Stimulated activated naive CD8-positive, alpha-beta T cell treated with anti-CD3 and anti-CD28 coated beads, Interleukin-15, amount 100 ng/mL, for 72 hours (primary cell): ENCODE data around the gene SCN5A.

ENCODE experiments used
- ATAC-seq: fragments of 150-1000 bp; cut with Tn5 transposase; 2 replicates; pipeline ENCODE4 v1.10.0; 2021; ENCODE audit warnings: mild to moderate bottlenecking, moderate library complexity
- DNase-seq, 2 donors: peaks; one replicate each; pipeline ENCODE4 v3.0.0; 2021 to 2022
- H3K27ac Mint-ChIP-seq, 2 donors: one replicate each; pipeline ENCODE4 v1.8.0; 2022; ENCODE audit warnings: mild to moderate bottlenecking in 2 of 2, mixed read lengths in 2 of 2, moderate library complexity in 2 of 2
- H3K27me3 Mint-ChIP-seq: one replicate; pipeline ENCODE4 v1.8.0; 2022; ENCODE audit warnings: mixed read lengths
- H3K4me1 Mint-ChIP-seq: one replicate; pipeline ENCODE4 v1.8.0; 2022; ENCODE audit warnings: mild to moderate bottlenecking, mixed read lengths
- H3K4me3 Mint-ChIP-seq, 2 donors: one replicate each; pipeline ENCODE4 v1.8.0; 2022; ENCODE audit warnings: mild to moderate bottlenecking in 2 of 2, mixed read lengths in 2 of 2, moderate library complexity in 1 of 2
- H3K9me3 Mint-ChIP-seq, 2 donors: one replicate each; pipeline ENCODE4 v1.8.0; 2022; ENCODE audit warnings: mixed read lengths in 2 of 2

The SCN5A gene

DNA sequence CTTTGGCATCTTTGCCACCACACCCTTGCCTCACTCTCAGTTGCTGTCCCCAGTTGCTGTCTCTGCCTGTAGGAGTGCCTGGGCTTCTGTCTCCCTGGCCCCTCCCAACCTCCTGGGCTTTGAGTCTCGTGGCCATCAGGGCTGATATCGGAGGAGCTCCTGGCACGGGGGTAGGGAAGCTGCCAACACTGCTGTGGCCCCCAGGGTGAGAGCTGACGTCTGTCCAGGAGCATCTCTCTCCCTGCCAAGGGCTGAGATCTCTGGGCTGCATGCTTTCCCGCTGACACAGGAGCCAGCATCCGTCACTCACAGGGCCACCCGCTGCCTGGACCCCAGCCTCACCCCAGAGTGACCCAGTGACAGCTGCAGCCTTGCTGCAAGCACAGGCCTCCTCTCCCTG, 105.9 kb downstream of the SCN5A start:
- Mint-ChIP-seq H3K4me3 (no peak overlapping the region), H3K9me3 (no peaks in the 10 kb centered on the region), H3K27me3 (peaks cover 11% of the 10 kb centered on the region), H3K4me1 (no peaks in the 10 kb centered on the region), H3K27ac (no peak overlapping the region)
- DNase-seq (no peak), ATAC-seq (no peak)

GRCh38 chr3:38542401-38543298, 106.8 kb downstream of the SCN5A start:
- DNase-seq (no peak), ATAC-seq (no peak)
- no peaks in the 10 kb centered on the region for H3K9me3 Mint-ChIP-seq
- H3K4me1 Mint-ChIP-seq, result no peaks in the 10 kb centered on the region
- peaks cover 11% of the 10 kb centered on the region for H3K27me3 Mint-ChIP-seq
- no peak overlapping the region for H3K4me3 Mint-ChIP-seq
- H3K27ac Mint-ChIP-seq, result peak overlapping the region in 1 of 2 donors; percentile 35

DNA sequence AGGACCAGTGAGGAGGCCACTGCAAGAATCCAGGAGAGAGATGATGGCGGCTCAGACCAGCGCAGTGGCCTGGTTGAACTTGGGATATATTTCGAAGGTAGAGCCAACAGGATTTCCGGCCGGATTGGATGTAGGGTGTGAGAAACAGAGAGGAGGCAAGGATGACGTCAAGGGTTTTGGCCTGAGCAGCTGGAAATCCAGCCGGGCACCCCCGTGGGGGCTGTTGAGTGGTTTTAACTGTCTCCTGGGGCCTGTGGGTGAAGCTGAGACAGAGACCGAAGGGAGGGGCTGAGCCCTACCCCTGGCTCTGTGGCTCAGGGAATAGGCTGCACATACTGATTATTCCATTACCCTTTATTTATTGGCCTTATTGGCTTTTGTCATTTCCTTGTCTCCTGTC, 107.7 kb downstream of the SCN5A start:
- H3K4me1 Mint-ChIP-seq, result no peaks in the 10 kb centered on the region
- DNase-seq (no peak), ATAC-seq (no peak)
- H3K27me3 Mint-ChIP-seq, result peaks cover 11% of the 10 kb centered on the region
- no peak overlapping the region for H3K4me3 Mint-ChIP-seq
- H3K27ac Mint-ChIP-seq, result peak overlapping the region in 1 of 2 donors; percentile 51
- H3K9me3 Mint-ChIP-seq, result no peaks in the 10 kb centered on the region

- ATAC-seq (peak; percentile 32), DNase-seq (no peak)
- H3K27ac Mint-ChIP-seq, result peak overlapping the region in 1 of 2 donors; percentile 79
- H3K4me1 Mint-ChIP-seq, result peaks cover 7% of the 10 kb centered on the region
- no peaks in the 10 kb centered on the region for H3K27me3 Mint-ChIP-seq
- H3K4me3 Mint-ChIP-seq, result no peak overlapping the region
- no peaks in the 10 kb centered on the region for H3K9me3 Mint-ChIP-seq
Measured at GRCh38 chr3:38538773-38539353, 110.6 kb downstream of the SCN5A start.

DNA sequence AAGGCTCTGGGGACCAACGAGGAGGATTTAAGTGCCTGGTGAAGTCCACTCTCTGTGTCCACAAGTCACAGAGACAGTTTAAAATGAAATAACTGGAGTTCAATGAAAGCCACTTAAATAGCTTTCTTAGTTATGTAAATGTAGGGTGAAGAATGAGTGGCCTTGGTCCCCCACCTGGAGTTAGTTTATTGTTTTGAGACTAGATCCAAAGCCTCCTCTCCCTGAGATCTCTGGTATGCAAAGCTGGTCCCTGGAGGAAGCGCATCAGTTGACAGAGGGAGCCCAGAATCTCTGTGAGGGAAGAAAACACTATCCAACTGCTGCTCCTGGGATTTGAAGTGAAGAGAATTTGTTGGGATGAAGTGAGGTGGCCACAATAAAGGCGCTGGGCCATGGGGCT, 112.8 kb downstream of the SCN5A start:
- Mint-ChIP-seq H3K27me3 (no peaks in the 10 kb centered on the region), H3K4me3 (no peak overlapping the region), H3K27ac (peak overlapping the region in 1 of 2 donors; percentile 44), H3K9me3 (no peaks in the 10 kb centered on the region), H3K4me1 (peaks cover 7% of the 10 kb centered on the region)
- DNase-seq, result no peak
- ATAC-seq, result no peak

- ATAC-seq, result no peak
- Mint-ChIP-seq H3K27me3 (no peaks in the 10 kb centered on the region), H3K4me1 (peaks cover 7% of the 10 kb centered on the region), H3K27ac (no peak overlapping the region), H3K9me3 (no peaks in the 10 kb centered on the region), H3K4me3 (no peak overlapping the region)
- no peak for DNase-seq
Measured at GRCh38 chr3:38534604-38535003, 114.9 kb downstream of the SCN5A start.

DNA sequence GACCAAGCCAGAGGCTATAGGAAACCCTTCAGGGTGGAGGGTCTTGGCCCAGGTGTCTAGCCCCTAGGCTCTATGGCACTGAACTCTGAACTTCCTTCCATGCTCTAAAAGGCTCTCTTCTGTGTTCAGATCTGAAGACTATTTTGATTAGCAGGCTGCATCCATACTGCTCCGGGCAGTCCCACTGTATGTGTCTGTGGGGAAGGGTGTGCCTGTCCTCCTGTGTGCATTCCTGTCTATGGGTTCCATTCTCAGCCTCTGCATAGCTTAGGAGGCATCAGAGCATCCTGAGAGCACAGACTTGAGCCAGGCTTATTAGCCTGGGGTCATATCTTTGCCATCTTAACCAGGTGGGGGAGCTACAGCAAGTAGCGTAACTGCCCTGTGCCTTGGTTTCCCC, 115.3 kb downstream of the SCN5A start:
- peaks cover 7% of the 10 kb centered on the region for H3K4me1 Mint-ChIP-seq
- H3K4me3 Mint-ChIP-seq, result no peak overlapping the region
- DNase-seq (no peak), ATAC-seq (no peak)
- H3K9me3 Mint-ChIP-seq, result no peaks in the 10 kb centered on the region
- H3K27ac Mint-ChIP-seq, result no peak overlapping the region
- H3K27me3 Mint-ChIP-seq, result no peaks in the 10 kb centered on the region

- Mint-ChIP-seq H3K4me3 (no peak overlapping the region), H3K27me3 (no peaks in the 10 kb centered on the region), H3K27ac (peak overlapping the region in 1 of 2 donors; percentile 31), H3K9me3 (no peaks in the 10 kb centered on the region), H3K4me1 (peaks cover 7% of the 10 kb centered on the region)
- peak; percentile 50 for ATAC-seq
- DNase-seq, result no peak
Measured at GRCh38 chr3:38533285-38533976, 116.1 kb downstream of the SCN5A start.

DNA sequence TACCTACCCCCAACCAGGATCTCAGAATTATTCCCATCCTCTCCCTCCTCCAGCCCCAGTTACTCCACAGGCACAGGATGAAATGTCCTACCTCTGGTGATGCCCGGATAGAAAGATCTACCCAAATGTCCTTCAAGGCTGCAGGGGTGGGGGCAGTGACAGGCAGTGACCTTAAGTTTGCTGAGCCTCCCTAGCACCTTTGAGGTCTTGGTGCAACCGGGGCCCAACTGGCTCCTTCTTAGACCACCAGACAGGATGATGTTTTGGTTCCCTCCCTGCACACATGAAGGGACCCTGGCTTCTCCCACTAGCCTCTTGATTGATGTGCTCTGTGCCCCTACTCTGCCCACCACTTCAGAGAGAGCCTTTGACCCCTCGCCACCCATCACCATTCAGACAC, 117.0 kb downstream of the SCN5A start:
- ATAC-seq, result no peak
- Mint-ChIP-seq H3K4me3 (no peak overlapping the region), H3K27me3 (no peaks in the 10 kb centered on the region), H3K4me1 (peaks cover 7% of the 10 kb centered on the region), H3K9me3 (no peaks in the 10 kb centered on the region), H3K27ac (peak overlapping the region in 1 of 2 donors; percentile 22)
- DNase-seq, result no peak

DNA sequence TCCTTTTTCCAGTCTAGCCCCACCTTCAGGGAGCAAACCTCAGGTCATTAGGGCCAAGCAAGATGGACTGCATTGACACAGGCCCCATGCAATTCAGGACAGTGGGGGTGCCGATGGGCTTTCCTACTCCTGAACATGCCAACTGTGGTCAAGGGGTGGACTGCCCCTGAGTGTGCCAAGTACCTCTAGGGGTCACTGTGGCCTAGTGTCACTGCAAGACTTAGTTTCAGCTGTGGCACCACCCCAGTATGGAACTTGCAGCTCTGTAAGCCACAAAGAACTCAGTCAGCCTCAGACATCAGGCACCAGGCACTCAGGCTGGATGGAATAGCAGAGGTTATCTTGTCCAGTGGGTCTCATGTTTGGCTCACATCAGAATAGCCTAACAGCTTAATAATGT, 121.0 kb downstream of the SCN5A start:
- no peak overlapping the region for H3K27ac Mint-ChIP-seq
- no peak overlapping the region for H3K4me3 Mint-ChIP-seq
- DNase-seq, result no peak
- no peaks in the 10 kb centered on the region for H3K4me1 Mint-ChIP-seq
- no peaks in the 10 kb centered on the region for H3K27me3 Mint-ChIP-seq
- H3K9me3 Mint-ChIP-seq, result no peaks in the 10 kb centered on the region
- ATAC-seq, result no peak

DNA sequence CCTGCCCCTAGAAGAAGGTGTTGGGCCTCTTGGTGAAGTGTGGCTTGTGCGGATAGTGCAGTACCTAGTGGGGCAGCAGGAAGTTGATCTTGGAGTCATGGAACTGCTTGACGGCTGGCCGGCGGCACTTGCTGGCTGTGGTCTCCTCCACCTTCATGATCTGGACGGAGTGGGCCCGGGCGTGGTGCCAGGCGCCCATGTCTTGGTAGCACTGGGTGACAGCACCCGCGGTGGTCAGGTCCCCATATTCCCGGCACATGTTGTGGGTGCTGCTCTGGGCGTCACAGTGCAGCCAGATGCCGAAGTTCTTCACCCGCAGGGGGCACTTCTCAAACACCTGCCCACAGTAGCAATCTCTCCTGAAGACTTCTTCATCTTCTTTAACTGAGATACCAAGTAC, 122.7 kb downstream of the SCN5A start:
- Mint-ChIP-seq H3K4me1 (no peaks in the 10 kb centered on the region), H3K4me3 (no peak overlapping the region), H3K27ac (peak overlapping the region in 1 of 2 donors; percentile 34), H3K9me3 (no peaks in the 10 kb centered on the region), H3K27me3 (no peaks in the 10 kb centered on the region)
- ATAC-seq (no peak), DNase-seq (no peak)

GRCh38 chr3:38524141-38524739, 125.2 kb downstream of the SCN5A start:
- no peaks in the 10 kb centered on the region for H3K27me3 Mint-ChIP-seq
- ATAC-seq (no peak), DNase-seq (no peak)
- peaks cover 23% of the 10 kb centered on the region for H3K4me1 Mint-ChIP-seq
- no peaks in the 10 kb centered on the region for H3K9me3 Mint-ChIP-seq
- no peak overlapping the region for H3K4me3 Mint-ChIP-seq
- H3K27ac Mint-ChIP-seq, result peak overlapping the region in 1 of 2 donors; percentile 67

DNA sequence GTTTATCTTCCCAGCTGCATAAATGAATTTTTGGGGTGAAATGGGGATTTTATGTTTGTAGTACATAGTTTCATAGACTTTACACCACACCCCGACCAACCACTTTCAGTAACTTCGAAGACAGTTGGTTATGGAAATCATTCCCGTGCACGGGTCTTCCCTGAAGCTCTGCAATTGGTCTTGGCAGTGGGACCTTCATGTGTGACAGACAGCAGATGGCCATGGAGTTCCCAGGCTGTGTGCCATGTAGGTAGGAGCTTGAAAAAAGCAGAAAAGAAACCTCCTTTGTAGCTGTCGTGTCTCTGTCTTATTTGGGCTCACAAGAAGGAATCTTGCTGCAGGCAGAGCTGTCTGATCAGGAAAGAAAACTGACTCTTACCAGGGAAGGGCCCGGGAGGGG, 127.5 kb downstream of the SCN5A start:
- Mint-ChIP-seq H3K27ac (no peak overlapping the region), H3K4me1 (peaks cover 30% of the 10 kb centered on the region)
- no peak for ATAC-seq

GRCh38 chr3:38521391-38521987, 128.0 kb downstream of the SCN5A start:
- Mint-ChIP-seq H3K4me3 (no peak overlapping the region), H3K27ac (no peak overlapping the region), H3K4me1 (peaks cover 30% of the 10 kb centered on the region), H3K9me3 (no peaks in the 10 kb centered on the region), H3K27me3 (no peaks in the 10 kb centered on the region)
- ATAC-seq, result no peak
- peak; percentile 47 to 52 for DNase-seq

More for the DNA sequence above, 127.5 kb downstream of the SCN5A start:
- H3K27me3 Mint-ChIP-seq, result no peaks in the 10 kb centered on the region
- no peak overlapping the region for H3K4me3 Mint-ChIP-seq
- H3K9me3 Mint-ChIP-seq, result no peaks in the 10 kb centered on the region
- no peak for DNase-seq

- DNase-seq (peak in 1 of 2 donors; percentile 18), ATAC-seq (peak; percentile 66)
- H3K9me3 Mint-ChIP-seq, result no peaks in the 10 kb centered on the region
- peak overlapping the region; percentile 14 to 29 for H3K4me3 Mint-ChIP-seq
- H3K27me3 Mint-ChIP-seq, result no peaks in the 10 kb centered on the region
- peaks cover 30% of the 10 kb centered on the region for H3K4me1 Mint-ChIP-seq
- peak overlapping the region; percentile 72 to 84 for H3K27ac Mint-ChIP-seq
Measured at GRCh38 chr3:38519651-38520050, 129.8 kb downstream of the SCN5A start.
